ENCODE measurements around the gene COPA. TPM values are rescaled to one million over a fixed set of nuclear protein-coding genes. Genes with fewer than 3 reads are reported as not detected.

COPA gene
- polyA plus RNA-seq, 1 of the 3 experiments (the other 2 are of a cell fraction): 91.4 TPM

DNA sequence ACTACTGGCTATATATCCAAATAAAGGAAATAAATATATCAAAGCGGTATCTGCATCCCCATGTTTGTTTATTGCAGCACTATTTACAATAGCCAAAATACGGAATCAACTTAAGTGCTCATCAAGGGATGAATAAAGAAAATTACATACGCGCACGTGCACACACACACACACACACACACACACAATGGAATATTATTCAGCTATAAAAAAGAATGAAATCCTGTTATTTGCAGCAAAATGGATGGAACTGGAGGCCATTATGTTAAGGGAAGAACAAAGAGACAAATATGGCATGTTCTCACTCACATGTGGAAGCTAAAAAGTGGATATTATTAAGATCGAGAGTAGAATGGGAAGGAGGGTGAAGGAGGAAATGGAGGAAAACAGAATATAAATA, 20.2 kb downstream of the COPA start:
- no peak overlapping the region for H3K27ac ChIP-seq (ENCODE audit: low read depth in 2 of 2, low read length in 1 of 2)
- H4K20me1 ChIP-seq (ENCODE audit: insufficient read depth): peaks cover 31% of the 10 kb centered on the region
- H3K4me2 ChIP-seq: no peak overlapping the region
- TF ChIP-seq POLR2AphosphoS5 (IDR thresholded peaks at IDR 0.05; ENCODE audit: low read depth, low read length): no peak
- no peak for TF ChIP-seq NRF1 (IDR thresholded peaks at IDR 0.05; ENCODE audit: low read depth, low read length)
- no peak overlapping the region for H2AFZ ChIP-seq (ENCODE audit: low read depth)
- H3K27me3 ChIP-seq (ENCODE audit: insufficient read depth): no peaks in the 10 kb centered on the region
- WGBS (ENCODE audit: low lambda C conversion rate): 95% methylated on average over 6 of the region's 6 CpGs
- peaks cover 92% of the 10 kb centered on the region for H3K79me2 ChIP-seq (ENCODE audit: insufficient read depth)
- H3F3A ChIP-seq (replicated peaks; ENCODE audit: insufficient read depth): peaks cover 40% of the 10 kb centered on the region
- H3K9me2 ChIP-seq: no peaks in the 10 kb centered on the region
- peaks cover 72 to 89% of the 10 kb centered on the region in 2 experiments for H3K36me3 ChIP-seq (replicated peaks in 1 of 2; ENCODE audit: control insufficient read depth in 1 of 2, insufficient read depth in 2 of 2, low read length in 1 of 2)
- H3K4me3 ChIP-seq (ENCODE audit: low read depth in 2 of 2, low read length in 1 of 2): no peak overlapping the region
- CTCF ChIA-PET: interaction anchor here (1.4 to 2.9 kb wide), 2 partner anchors 31 to 130 kb away, joined by 5 to 13 read pairs; no protein-coding TSS in a partner anchor
- POLR2A ChIA-PET: no interaction called here
- no peak for DNase-seq
- no peaks in the 10 kb centered on the region for H3K4me1 ChIP-seq (ENCODE audit: control insufficient read depth in 1 of 2, insufficient read depth in 2 of 2, low read depth in 1 of 2, low read length in 1 of 2)
- H3K9me3 ChIP-seq: no peaks in the 10 kb centered on the region
- H3K9ac ChIP-seq: no peak overlapping the region

GRCh38 chr1:160315359-160315758, 27.7 kb downstream of the COPA start:
- H3K79me2 ChIP-seq (ENCODE audit: insufficient read depth): peaks cover 60% of the 10 kb centered on the region
- TF ChIP-seq, protein P1, sequence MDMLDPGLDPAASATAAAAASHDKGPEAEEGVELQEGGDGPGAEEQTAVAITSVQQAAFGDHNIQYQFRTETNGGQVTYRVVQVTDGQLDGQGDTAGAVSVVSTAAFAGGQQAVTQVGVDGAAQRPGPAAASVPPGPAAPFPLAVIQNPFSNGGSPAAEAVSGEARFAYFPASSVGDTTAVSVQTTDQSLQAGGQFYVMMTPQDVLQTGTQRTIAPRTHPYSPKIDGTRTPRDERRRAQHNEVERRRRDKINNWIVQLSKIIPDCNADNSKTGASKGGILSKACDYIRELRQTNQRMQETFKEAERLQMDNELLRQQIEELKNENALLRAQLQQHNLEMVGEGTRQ (IDR thresholded peaks at IDR 0.05; ENCODE audit: borderline replicate concordance, low read depth, low read length): no peak
- TF ChIP-seq, protein P2, sequence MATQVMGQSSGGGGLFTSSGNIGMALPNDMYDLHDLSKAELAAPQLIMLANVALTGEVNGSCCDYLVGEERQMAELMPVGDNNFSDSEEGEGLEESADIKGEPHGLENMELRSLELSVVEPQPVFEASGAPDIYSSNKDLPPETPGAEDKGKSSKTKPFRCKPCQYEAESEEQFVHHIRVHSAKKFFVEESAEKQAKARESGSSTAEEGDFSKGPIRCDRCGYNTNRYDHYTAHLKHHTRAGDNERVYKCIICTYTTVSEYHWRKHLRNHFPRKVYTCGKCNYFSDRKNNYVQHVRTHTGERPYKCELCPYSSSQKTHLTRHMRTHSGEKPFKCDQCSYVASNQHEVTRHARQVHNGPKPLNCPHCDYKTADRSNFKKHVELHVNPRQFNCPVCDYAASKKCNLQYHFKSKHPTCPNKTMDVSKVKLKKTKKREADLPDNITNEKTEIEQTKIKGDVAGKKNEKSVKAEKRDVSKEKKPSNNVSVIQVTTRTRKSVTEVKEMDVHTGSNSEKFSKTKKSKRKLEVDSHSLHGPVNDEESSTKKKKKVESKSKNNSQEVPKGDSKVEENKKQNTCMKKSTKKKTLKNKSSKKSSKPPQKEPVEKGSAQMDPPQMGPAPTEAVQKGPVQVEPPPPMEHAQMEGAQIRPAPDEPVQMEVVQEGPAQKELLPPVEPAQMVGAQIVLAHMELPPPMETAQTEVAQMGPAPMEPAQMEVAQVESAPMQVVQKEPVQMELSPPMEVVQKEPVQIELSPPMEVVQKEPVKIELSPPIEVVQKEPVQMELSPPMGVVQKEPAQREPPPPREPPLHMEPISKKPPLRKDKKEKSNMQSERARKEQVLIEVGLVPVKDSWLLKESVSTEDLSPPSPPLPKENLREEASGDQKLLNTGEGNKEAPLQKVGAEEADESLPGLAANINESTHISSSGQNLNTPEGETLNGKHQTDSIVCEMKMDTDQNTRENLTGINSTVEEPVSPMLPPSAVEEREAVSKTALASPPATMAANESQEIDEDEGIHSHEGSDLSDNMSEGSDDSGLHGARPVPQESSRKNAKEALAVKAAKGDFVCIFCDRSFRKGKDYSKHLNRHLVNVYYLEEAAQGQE (IDR thresholded peaks at IDR 0.05; ENCODE audit: low read depth, low read length): no peak
- TF ChIP-seq TAF1 (IDR thresholded peaks at IDR 0.05; ENCODE audit: borderline replicate concordance, low read depth, low read length) (no peak), FOXM1 (IDR thresholded peaks at IDR 0.05; ENCODE audit: low read depth) (no peak), YY1 (IDR thresholded peaks at IDR 0.05; ENCODE audit: low read depth) (no peak), ZBTB33 (IDR thresholded peaks at IDR 0.05; ENCODE audit: borderline replicate concordance, low read depth) (no peak), RFX5 (IDR thresholded peaks at IDR 0.05; ENCODE audit: low read length) (no peak), MXI1 (IDR thresholded peaks at IDR 0.05; ENCODE audit: low read depth, low read length) (no peak)
- TF ChIP-seq, protein P3, sequence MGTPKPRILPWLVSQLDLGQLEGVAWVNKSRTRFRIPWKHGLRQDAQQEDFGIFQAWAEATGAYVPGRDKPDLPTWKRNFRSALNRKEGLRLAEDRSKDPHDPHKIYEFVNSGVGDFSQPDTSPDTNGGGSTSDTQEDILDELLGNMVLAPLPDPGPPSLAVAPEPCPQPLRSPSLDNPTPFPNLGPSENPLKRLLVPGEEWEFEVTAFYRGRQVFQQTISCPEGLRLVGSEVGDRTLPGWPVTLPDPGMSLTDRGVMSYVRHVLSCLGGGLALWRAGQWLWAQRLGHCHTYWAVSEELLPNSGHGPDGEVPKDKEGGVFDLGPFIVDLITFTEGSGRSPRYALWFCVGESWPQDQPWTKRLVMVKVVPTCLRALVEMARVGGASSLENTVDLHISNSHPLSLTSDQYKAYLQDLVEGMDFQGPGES (IDR thresholded peaks at IDR 0.05; ENCODE audit: low read depth, low read length): no peak
- no peaks in the 10 kb centered on the region for H3K9me2 ChIP-seq
- H4K20me1 ChIP-seq (ENCODE audit: insufficient read depth): peaks cover 30% of the 10 kb centered on the region
- ChIA-PET POLR2A (no interaction called here), CTCF (interaction anchor here (1.5 kb wide), 1 partner anchor 24 kb away, joined by 10 read pairs; no protein-coding TSS in a partner anchor)
- H3K36me3 ChIP-seq (replicated peaks in 1 of 2; ENCODE audit: control insufficient read depth in 1 of 2, insufficient read depth in 2 of 2, low read length in 1 of 2): peaks cover 83 to 89% of the 10 kb centered on the region in 2 experiments
- DNase-seq: no peak
- H3K4me1 ChIP-seq (ENCODE audit: control insufficient read depth in 1 of 2, insufficient read depth in 2 of 2, low read depth in 1 of 2, low read length in 1 of 2): no peaks in the 10 kb centered on the region
- peaks cover 20% of the 10 kb centered on the region for H3F3A ChIP-seq (replicated peaks; ENCODE audit: insufficient read depth)
- H3K27ac ChIP-seq (ENCODE audit: low read depth in 2 of 2, low read length in 1 of 2): no peak overlapping the region
- no peaks in the 10 kb centered on the region for H3K9me3 ChIP-seq
- no peak overlapping the region for H3K9ac ChIP-seq
- H3K27me3 ChIP-seq (ENCODE audit: insufficient read depth): no peaks in the 10 kb centered on the region
- 97% methylated on average over 2 of the region's 2 CpGs for WGBS (ENCODE audit: low lambda C conversion rate)
- H3K4me3 ChIP-seq (ENCODE audit: low read depth in 2 of 2, low read length in 1 of 2): no peak overlapping the region
- no peak overlapping the region for H2AFZ ChIP-seq (ENCODE audit: low read depth)
- H3K4me2 ChIP-seq: no peak overlapping the region
